PC-3 (cell line): ENCODE measurements around the gene ARHGAP4.

Experiments used
- EZH2 ChIP-seq: fragments of 300-600 bp; sonication (generic); IDR thresholded peaks from one replicate; pipeline ENCODE4 v1.6.1; 2017; ENCODE audit warnings: antibody characterized with exemption, mild to moderate bottlenecking, low read length; ENCODE audit not compliant: unreplicated experiment
- EZH2phosphoT487 ChIP-seq: fragments of 300-600 bp; sonication (generic); IDR thresholded peaks from 2 replicates; pipeline ENCODE4 v1.6.1; 2018; ENCODE audit warnings: mild to moderate bottlenecking, antibody characterized with exemption, low read length, borderline replicate concordance
- TF ChIP-seq, protein P1 (sequence below): fragments of 300-600 bp; sonication (generic); conservative IDR thresholded peaks from 2 replicates; pipeline ENCODE4 v1.5.1; 2017; ENCODE audit warnings: antibody characterized with exemption, low read depth, mild to moderate bottlenecking, low read length

DNA sequence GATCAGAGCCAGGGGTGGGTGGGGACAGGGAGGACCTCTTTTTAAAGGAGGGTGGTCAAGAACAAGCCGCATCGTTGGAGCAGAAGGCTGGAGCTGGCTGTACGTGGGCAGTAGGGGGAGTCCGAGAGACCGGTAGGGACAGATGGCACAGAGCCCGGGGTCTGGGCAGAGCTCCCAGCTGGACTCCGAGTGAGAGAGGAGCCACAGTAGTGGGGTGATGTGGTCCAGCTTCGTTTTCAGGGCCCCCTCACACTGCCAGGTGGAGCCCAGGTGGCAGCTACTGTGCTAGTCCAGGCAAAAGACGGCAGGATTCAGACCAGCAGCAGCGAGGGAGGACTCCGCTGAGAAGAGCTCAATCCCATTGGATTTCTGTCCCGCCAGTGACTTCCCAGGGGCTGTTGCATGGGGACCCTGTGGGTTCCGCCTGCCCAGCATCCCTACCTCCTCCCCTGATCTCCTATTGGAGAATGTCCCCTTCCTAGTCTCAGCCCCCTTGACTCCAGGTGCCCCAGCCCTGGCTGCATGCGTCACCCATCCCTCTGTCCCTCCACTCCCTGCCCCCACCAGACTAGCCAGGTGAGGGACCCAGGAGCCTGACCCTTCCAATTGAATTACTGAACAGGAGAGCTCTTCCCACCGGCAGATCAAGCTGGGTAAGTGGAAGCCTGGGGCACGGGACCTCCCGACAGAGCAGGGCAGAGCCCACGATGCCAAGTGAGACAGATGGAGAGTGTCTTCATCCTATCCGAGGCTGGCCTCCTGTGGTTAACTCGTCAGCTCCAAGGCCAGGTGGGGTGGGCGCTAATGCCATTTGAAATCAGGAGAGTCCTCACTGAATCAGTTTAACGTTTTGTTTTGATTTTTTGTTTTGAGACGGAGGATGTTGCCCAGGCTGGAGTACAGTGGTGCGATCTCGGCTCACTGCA is 2.9 kb downstream of the ARHGAP4 start:
- TF ChIP-seq, protein P1, sequence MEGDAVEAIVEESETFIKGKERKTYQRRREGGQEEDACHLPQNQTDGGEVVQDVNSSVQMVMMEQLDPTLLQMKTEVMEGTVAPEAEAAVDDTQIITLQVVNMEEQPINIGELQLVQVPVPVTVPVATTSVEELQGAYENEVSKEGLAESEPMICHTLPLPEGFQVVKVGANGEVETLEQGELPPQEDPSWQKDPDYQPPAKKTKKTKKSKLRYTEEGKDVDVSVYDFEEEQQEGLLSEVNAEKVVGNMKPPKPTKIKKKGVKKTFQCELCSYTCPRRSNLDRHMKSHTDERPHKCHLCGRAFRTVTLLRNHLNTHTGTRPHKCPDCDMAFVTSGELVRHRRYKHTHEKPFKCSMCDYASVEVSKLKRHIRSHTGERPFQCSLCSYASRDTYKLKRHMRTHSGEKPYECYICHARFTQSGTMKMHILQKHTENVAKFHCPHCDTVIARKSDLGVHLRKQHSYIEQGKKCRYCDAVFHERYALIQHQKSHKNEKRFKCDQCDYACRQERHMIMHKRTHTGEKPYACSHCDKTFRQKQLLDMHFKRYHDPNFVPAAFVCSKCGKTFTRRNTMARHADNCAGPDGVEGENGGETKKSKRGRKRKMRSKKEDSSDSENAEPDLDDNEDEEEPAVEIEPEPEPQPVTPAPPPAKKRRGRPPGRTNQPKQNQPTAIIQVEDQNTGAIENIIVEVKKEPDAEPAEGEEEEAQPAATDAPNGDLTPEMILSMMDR = peak; percentile 58
- TF ChIP-seq EZH2 (no peak), EZH2phosphoT487 (no peak)
